Thyroid gland (tissue), 4 donors: ENCODE results near the gene CDAN1.

Experiments used
- POLR2A ChIP-seq, 2 donors: fragments of 450-650 bp; IDR thresholded peaks; one replicate each; pipeline ENCODE4 v1.6.1; 2017; ENCODE audit warnings: antibody characterized with exemption in 2 of 2, mild to moderate bottlenecking in 2 of 2, moderate library complexity in 1 of 2
- TF ChIP-seq, protein P1 (sequence below), 6 experiments: fragments of 200-600 bp in 3 of 6; fragments of 450-650 bp in 3 of 6; sonication (generic) in 3 of 6; IDR thresholded peaks; one replicate each; pipeline ENCODE4 v1.5.1; 2016 to 2019; ENCODE audit warnings: antibody characterized with exemption in 6 of 6, mild to moderate bottlenecking in 2 of 6, inconsistent platforms in 1 of 6, moderate library complexity in 1 of 6

DNA sequence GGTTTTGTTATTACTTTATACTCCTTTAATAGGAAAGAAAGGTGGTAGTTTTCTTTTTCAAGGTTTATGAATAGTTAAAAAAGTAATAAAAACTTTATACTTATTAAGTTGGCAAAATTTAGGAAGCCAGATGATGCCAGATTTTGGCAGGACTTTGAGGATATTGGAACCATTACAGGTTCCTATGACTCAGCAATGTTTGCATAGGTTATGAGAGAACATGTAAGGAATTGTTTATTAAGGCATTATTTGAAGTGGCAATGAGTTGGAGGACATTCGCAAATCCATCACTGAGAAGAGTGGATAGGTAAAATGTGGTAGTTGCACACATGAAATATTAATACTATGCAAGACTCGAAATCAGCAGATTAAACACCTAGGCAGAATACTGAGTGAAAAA is 29.9 kb downstream of the CDAN1 start:
- TF ChIP-seq, protein P1, sequence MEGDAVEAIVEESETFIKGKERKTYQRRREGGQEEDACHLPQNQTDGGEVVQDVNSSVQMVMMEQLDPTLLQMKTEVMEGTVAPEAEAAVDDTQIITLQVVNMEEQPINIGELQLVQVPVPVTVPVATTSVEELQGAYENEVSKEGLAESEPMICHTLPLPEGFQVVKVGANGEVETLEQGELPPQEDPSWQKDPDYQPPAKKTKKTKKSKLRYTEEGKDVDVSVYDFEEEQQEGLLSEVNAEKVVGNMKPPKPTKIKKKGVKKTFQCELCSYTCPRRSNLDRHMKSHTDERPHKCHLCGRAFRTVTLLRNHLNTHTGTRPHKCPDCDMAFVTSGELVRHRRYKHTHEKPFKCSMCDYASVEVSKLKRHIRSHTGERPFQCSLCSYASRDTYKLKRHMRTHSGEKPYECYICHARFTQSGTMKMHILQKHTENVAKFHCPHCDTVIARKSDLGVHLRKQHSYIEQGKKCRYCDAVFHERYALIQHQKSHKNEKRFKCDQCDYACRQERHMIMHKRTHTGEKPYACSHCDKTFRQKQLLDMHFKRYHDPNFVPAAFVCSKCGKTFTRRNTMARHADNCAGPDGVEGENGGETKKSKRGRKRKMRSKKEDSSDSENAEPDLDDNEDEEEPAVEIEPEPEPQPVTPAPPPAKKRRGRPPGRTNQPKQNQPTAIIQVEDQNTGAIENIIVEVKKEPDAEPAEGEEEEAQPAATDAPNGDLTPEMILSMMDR (IDR thresholded peaks at IDR 0.05): no peak
- TF ChIP-seq POLR2A (IDR thresholded peaks at IDR 0.05): no peak
